ENCODE data around the gene CMTM3.
"Not testable (repeated sequence)": the region's sequence is repeated elsewhere in the genome, so short reads cannot be mapped to it uniquely, and the experiment has no call there.

Gene CMTM3

DNA sequence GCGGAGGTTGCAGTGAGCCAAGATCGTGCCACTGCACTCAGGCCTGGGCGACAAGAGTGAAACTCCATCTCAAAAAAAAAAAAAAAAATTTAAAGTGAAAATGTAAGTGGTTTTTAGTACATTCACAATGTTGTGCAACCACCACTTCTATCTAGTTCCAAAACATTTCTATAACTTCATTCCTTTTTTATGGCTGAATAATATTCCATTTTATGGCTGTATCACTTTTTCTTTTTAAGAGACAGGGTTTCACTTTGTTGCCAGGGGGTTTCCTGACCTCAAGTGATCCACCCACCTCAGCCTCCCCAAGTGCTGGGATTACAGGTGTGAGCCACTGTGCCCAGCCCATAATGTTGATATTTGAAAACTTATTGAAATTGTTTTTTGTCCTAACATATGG is 11.7 kb upstream of the CMTM3 start:
- H3K4me3 ChIP-seq (replicated peaks; ENCODE audit: low read depth, low read length), result no peak overlapping the region
- TF ChIP-seq, protein P1, sequence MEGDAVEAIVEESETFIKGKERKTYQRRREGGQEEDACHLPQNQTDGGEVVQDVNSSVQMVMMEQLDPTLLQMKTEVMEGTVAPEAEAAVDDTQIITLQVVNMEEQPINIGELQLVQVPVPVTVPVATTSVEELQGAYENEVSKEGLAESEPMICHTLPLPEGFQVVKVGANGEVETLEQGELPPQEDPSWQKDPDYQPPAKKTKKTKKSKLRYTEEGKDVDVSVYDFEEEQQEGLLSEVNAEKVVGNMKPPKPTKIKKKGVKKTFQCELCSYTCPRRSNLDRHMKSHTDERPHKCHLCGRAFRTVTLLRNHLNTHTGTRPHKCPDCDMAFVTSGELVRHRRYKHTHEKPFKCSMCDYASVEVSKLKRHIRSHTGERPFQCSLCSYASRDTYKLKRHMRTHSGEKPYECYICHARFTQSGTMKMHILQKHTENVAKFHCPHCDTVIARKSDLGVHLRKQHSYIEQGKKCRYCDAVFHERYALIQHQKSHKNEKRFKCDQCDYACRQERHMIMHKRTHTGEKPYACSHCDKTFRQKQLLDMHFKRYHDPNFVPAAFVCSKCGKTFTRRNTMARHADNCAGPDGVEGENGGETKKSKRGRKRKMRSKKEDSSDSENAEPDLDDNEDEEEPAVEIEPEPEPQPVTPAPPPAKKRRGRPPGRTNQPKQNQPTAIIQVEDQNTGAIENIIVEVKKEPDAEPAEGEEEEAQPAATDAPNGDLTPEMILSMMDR (IDR thresholded peaks at IDR 0.05; ENCODE audit: low read length, missing control alignments), result no peak
- DNase-seq (ENCODE audit: low read depth), result no peak

DNA sequence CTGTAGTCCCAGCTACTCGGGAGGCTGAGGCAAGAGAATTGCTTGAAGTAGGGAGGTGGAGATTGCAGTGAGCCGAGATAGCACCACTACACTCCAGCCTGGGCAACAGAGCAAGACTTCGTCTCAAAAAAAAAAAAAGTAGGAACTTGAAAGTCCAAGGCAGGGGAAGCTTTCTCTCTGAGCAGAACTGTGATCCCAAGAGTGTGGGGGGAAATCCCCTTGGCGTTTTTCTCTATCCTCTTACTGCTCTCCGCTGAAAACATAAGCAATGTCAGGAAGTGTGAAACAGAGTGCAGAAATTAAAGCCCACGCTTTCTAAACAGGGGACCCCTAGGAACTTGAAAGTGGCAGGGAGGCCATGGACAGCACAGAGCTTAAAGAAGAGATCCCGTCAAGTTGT is 9.8 kb upstream of the CMTM3 start:
- TF ChIP-seq, protein P1 (IDR thresholded peaks at IDR 0.05; ENCODE audit: low read length, missing control alignments), result no peak
- DNase-seq (ENCODE audit: low read depth), result no peak
- H3K4me3 ChIP-seq (replicated peaks; ENCODE audit: low read depth, low read length), result no peak overlapping the region

DNA sequence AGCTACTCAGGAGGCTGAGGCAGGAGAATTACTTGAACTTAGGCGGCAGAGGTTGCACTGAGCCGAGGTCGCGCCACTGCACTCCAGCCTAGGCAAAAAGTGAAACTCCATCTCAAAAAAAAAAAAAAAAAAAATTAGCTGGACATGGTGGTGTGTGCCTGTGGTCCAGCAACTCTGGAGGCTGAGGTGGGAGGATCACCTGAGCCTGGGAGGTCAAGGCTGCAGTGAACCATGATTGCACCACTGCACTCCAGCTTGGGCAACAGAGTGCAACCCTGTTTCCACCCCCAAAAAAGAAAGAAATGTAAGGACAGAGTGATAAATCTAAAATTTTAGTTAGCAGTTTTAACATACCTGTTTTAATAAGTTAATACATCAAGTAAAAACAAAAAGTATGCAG is 7.9 kb upstream of the CMTM3 start:
- H3K4me3 ChIP-seq (replicated peaks; ENCODE audit: low read depth, low read length); DNase-seq (ENCODE audit: low read depth): not testable (repeated sequence)

DNA sequence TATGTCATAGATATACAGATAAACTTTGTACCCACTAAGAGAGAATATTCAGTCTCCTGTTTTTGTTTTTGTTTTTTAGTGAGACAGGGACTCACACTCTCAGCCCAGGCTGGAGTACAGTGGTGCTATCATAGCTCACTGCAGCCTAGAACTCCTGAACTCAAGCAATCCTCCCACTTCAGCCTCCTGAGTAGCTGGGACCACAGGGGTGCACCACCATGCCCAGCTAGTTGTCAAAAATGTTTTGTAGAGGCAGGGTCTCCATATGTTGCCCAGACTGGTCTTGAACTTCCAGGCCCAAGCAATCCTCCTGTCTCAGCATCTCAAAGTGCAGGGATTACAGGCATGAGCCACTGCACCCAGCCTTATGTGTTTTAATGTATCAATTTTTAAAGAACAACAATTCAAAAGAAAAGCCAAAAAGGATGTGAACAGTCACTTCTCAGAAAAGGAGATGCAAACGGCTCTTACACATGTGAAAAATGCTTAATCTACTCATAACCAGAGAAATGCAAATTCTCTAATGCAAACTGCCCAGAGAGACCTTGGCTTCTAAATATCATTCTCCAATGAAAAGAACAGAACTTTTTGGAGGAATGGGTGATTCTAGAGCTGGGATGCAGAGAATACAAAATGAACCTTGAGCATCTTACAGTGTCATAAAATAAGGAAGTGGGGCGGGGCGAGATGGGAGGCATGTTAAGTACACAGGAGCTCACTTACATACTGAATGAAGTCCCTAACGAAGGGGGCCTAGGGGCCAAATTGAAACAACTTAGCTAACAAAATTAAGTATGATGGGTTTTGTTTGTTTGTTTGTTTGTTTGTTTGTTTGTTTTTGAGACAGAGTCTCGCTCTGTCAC is 7.3 kb upstream of the CMTM3 start:
- TF ChIP-seq, protein P1 (IDR thresholded peaks at IDR 0.05; ENCODE audit: low read length, missing control alignments), result no peak
- no peak for DNase-seq (ENCODE audit: low read depth)
- H3K4me3 ChIP-seq (replicated peaks; ENCODE audit: low read depth, low read length), result no peak overlapping the region

DNA sequence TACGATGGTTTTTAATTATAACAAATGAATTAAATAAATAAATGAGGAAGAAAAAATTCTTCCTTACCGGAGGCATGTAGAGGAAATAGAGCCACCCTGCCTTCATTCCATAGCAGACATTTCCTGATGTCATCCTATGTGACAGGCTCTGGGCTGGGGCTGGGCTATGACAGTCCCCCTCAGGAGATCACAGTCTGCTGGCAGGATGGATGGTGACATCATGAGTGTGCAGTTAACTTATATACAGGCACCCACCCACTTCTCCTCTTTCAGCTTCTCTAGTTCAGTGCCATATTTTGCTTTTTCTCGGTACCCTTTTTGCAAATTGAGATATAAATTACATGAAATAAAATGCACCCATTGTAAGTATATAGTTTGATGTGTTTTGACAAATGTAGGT is 6.4 kb upstream of the CMTM3 start:
- H3K4me3 ChIP-seq (replicated peaks; ENCODE audit: low read depth, low read length), result no peak overlapping the region
- DNase-seq (ENCODE audit: low read depth), result no peak
- TF ChIP-seq, protein P1 (IDR thresholded peaks at IDR 0.05; ENCODE audit: low read length, missing control alignments), result no peak

DNA sequence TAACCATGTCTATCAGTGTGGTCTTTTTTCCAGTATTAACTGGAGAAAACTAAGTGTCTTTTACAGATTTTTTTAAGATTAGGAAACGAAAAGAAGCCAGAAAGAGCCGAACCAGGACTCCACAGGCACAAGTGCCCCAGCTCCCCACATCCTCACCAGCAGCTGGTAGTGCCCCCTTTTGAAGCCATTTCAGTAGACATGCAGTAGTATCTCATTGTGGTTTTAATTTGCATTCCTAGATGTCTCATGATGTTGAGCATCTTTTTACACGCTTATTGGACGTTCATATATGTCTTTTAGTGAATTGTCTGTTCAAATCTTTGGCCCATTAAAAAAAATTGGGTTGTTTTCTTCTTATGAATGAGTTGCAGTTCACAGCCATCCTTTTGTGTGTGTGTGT is 4.8 kb upstream of the CMTM3 start:
- DNase-seq (ENCODE audit: low read depth), result no peak
- TF ChIP-seq, protein P1 (IDR thresholded peaks at IDR 0.05; ENCODE audit: low read length, missing control alignments), result no peak
- H3K4me3 ChIP-seq (replicated peaks; ENCODE audit: low read depth, low read length), result no peak overlapping the region

DNA sequence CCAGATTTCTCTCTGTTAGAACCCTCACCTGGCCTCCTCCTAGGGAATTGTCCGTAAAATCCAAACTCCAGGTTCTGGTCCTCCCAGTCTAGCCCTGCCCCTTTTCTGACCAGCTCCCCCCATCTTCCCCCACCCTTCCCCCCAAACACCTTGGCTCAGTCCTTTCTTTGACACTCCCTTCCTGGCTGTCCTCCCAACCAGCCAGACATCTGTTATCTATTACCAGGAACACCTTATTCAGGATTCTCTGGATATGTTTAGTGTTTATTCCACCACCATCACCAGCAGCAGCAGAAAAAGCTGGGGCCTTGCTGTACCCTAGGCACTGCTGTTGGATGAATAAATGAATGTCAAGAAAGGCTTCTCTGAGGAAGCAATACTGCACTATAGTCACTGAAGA is 4.0 kb upstream of the CMTM3 start:
- DNase-seq (ENCODE audit: low read depth), result no peak
- TF ChIP-seq, protein P1 (IDR thresholded peaks at IDR 0.05; ENCODE audit: low read length, missing control alignments), result no peak
- H3K4me3 ChIP-seq (replicated peaks; ENCODE audit: low read depth, low read length), result no peak overlapping the region
